ENCODE measurements around the gene TRIAP1. TPM values are rescaled to one million over a fixed set of nuclear protein-coding genes. Genes with fewer than 3 reads are reported as not detected.

Gene TRIAP1
- total RNA-seq, 3 donors from 2014 or later: 14.9 to 16.7 (median 16.3) TPM

GRCh38 chr12:120429368-120429767 lies 16.8 kb downstream of the TRIAP1 start:
- Histone ChIP-seq H3K9me3 (no peaks in the 10 kb centered on the region), H3K4me3 (no peak overlapping the region), H3K36me3 (ENCODE audit: low read depth) (no peaks in the 10 kb centered on the region), H3K4me1 (ENCODE audit: low read depth) (peaks cover 8% of the 10 kb centered on the region)
- peak; percentile 26 for ATAC-seq
- DNase-seq: peak in 2 of 3 donors; percentile 39 to 47
- intact Hi-C loops (cut with DNase I, micrococcal nuclease): no loop called here
- TF ChIP-seq, protein P1, sequence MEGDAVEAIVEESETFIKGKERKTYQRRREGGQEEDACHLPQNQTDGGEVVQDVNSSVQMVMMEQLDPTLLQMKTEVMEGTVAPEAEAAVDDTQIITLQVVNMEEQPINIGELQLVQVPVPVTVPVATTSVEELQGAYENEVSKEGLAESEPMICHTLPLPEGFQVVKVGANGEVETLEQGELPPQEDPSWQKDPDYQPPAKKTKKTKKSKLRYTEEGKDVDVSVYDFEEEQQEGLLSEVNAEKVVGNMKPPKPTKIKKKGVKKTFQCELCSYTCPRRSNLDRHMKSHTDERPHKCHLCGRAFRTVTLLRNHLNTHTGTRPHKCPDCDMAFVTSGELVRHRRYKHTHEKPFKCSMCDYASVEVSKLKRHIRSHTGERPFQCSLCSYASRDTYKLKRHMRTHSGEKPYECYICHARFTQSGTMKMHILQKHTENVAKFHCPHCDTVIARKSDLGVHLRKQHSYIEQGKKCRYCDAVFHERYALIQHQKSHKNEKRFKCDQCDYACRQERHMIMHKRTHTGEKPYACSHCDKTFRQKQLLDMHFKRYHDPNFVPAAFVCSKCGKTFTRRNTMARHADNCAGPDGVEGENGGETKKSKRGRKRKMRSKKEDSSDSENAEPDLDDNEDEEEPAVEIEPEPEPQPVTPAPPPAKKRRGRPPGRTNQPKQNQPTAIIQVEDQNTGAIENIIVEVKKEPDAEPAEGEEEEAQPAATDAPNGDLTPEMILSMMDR (IDR thresholded peaks at IDR 0.05): no peak

DNA sequence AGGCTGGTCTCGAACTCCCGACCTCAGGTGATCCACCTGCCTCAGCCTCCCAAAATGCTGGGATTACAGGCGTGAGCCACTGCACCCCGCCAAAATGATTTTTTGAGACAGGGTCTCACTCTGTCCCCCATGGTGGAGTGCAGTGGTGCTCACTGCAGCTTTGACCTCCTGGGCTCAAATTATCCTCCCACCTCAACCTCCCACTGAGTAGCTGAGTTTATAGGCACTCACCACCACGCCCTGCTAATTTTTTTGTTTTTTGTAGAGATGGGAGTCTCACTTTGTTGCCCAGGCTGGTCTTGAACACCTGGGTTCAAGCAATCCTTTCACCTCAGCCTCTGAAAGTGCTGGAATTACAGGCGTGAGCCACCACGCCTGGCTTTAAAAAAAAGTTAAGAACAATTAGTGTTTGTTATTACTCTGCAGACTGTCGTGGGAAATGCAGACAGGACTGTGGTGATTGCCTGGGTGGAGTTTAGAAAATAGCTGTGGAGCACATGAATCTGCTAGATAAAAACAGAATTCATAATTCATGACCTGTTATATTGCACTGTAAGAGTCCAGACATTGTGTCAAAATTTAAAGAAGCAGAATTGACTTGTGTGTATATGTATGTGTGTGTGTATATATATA lies 17.5 kb downstream of the TRIAP1 start:
- DNase-seq (peak in 1 of 3 donors; percentile 46), ATAC-seq (peak; percentile 79)
- intact Hi-C loops (cut with DNase I, micrococcal nuclease): no loop called here
- H3K4me1 ChIP-seq (ENCODE audit: low read depth): peaks cover 8% of the 10 kb centered on the region
- no peaks in the 10 kb centered on the region for H3K9me3 ChIP-seq
- TF ChIP-seq, protein P1 (IDR thresholded peaks at IDR 0.05): no peak
- no peak overlapping the region for H3K4me3 ChIP-seq
- no peaks in the 10 kb centered on the region for H3K36me3 ChIP-seq (ENCODE audit: low read depth)

- TF ChIP-seq, protein P1 (IDR thresholded peaks at IDR 0.05): no peak
- DNase-seq (no peak), ATAC-seq (no peak)
- Histone ChIP-seq H3K4me3 (no peak overlapping the region), H3K9me3 (no peaks in the 10 kb centered on the region), H3K4me1 (ENCODE audit: low read depth) (peaks cover 8% of the 10 kb centered on the region), H3K36me3 (ENCODE audit: low read depth) (no peaks in the 10 kb centered on the region)
- intact Hi-C loops (cut with DNase I, micrococcal nuclease): no loop called here
These were observed 20.4 kb downstream of the TRIAP1 start for GRCh38 chr12:120425797-120426196.

GRCh38 chr12:120422892-120423456 lies 23.2 kb downstream of the TRIAP1 start:
- Histone ChIP-seq H3K4me3 (no peak overlapping the region), H3K4me1 (ENCODE audit: low read depth) (no peaks in the 10 kb centered on the region), H3K9me3 (no peaks in the 10 kb centered on the region), H3K36me3 (ENCODE audit: low read depth) (no peaks in the 10 kb centered on the region)
- no peak for DNase-seq
- ATAC-seq: no peak
- TF ChIP-seq, protein P1 (IDR thresholded peaks at IDR 0.05): no peak
- intact Hi-C loops (cut with DNase I, micrococcal nuclease): no loop called here

GRCh38 chr12:120421701-120422100 lies 24.5 kb downstream of the TRIAP1 start:
- Histone ChIP-seq H3K4me1 (ENCODE audit: low read depth) (no peaks in the 10 kb centered on the region), H3K4me3 (no peak overlapping the region), H3K9me3 (no peaks in the 10 kb centered on the region), H3K36me3 (ENCODE audit: low read depth) (no peaks in the 10 kb centered on the region)
- intact Hi-C loops (cut with DNase I, micrococcal nuclease): no loop called here
- TF ChIP-seq, protein P1 (IDR thresholded peaks at IDR 0.05): no peak
- DNase-seq: no peak
- no peak for ATAC-seq
